Activated gamma-delta T cell (primary cell): ENCODE data around the gene LRRC14B.
"Not testable (repeated sequence)": the region's sequence is repeated elsewhere in the genome, so short reads cannot be mapped to it uniquely, and the experiment has no call there.

ENCODE experiments used
- DNase-seq: peaks from one replicate; lab custom pipeline; 2025; lab: John Stamatoyannopoulos, UW

LRRC14B gene

DNA sequence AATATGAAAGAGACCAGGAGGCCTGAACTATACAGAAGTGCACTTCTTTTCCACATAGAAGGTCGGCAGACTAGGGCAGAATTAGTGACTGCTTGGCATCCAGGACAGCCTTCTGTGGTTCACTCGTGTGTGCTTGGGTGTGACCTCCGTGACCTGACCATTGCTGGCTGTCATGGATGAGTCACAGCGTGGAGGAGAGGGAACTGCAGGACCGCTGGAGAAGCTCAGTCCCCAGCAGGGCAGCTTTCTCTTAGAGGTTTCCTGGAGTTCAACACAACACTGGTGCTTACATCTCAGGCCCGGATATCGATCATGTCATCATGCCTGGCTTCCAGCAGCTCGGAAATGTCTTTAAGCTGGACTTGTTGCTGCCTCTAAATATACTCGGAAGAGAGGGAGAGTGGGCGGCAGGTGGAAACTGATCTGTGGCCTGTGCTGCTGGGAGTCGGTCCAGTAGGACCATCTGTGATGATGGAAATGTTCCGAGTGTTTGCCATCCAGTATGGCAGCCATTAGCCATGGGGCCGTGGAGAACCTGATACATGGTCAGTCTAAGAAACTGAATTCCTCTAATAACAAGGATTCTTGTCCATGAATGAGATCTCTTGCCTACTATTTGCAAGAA is 49.9 kb downstream of the LRRC14B start:
- DNase-seq: not testable (repeated sequence)

DNA sequence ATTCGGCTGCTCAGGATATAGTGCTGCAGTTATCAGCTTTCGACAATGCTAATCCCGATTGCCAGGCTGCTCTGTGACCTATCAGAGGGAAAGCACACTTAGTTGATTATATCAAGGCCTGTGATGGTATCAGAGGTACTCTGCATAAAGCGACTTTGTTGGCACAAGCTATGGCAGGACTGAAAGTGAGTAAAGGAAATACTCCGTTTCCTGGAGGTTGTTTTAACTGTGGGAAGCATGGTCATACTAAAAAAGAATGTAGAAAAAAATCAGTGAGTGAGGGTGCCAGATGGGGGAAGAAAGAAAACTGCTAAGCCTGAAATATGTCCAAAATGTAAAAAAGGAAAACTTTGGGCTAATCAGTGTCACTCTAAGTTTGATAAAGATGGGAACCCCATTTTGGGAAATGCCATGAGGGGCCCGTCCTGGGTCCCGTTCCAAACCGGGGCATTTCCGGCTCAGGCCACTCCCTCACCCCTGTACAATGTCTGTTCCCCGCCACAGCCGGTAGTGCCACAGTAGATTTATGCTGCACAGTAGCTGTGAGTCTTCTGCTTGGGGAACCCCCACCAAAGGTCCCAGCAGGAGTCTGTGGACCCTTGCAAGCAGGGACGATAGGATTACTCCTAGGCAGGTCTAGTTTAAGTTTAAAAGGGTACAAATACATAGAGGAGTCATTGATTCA is 52.5 kb downstream of the LRRC14B start:
- DNase-seq: not testable (repeated sequence)

DNA sequence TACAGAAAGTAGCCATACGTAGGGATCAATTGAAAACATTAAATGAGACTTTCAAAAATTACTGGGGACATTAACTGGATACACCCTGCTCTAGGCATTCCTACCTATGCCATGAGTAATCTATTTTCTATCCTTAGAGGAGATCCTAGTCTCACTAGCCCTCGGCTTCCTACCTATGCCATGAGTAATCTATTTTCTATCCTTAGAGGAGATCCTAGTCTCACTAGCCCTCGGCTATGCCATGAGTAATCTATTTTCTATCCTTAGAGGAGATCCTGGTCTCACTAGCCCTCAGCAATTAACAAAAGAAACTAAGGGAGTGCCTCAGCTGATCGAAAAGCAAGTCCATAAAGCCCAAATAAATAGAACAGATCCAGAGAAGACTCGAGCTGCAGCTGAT is 54.4 kb downstream of the LRRC14B start:
- DNase-seq: not testable (repeated sequence)
